GM21528 (cell line): Measurements from ENCODE around the gene LDHD.

Experiments
- ATAC-seq: cut with Tn5 transposase; IDR thresholded peaks from one replicate; pipeline ENCODE4 v1.9.1; 2021; ENCODE audit warnings: mild to moderate bottlenecking, moderate library complexity; ENCODE audit not compliant: unreplicated experiment, low FRiP score

LDHD gene

DNA sequence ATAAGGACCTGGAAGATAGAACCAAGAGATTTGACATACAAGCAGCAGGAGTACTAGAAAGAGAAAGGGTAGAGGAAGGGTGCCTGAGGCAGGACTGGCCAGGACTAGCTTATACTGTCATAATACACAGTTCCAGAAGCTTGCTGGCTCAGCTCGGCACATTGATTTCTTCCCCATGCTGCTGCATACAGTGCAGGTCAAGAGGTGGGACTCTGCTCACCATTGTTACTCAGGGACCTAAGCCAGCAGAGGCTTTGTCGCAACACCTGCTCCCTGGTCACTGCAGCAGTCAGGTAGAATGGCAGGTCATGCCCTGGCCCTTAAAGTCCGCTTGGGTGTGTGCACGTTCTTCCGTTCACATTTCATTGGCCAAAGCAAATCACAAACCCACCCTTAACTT lies 32.8 kb downstream of the LDHD start:
- ATAC-seq, result no peak

DNA sequence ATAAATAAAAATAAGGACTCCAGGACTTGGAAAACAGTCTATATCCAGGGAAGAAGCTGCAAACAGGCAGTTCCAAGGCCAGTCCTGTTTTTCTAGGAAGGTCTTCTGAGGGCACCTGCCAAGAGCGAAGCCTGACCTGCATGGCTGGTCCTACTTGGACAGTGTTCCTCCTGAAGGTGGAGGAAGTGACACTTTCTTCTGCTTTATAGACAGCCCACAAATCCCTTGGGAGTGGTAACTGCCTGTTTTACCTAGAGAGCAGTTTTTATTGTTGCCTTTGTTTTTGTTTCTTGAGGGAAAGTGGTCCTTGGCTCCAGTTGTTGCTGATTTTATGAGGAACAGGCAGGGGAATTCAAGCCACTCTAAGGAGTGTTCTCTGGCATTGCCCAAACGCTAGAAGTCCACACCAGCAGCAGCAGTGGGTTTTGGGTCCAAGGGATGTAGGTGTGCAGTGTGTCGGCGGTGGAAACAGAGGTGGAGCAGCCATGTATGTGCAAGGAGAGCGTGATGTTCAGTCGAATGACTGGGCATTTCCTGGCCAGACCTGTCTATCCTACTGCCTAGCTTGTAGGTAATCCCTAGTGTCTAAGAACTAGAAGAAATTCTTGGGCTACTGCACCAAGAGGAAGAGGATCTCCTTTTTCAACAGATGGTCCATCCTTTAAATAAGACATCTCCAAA lies 35.3 kb downstream of the LDHD start:
- no peak for ATAC-seq

DNA sequence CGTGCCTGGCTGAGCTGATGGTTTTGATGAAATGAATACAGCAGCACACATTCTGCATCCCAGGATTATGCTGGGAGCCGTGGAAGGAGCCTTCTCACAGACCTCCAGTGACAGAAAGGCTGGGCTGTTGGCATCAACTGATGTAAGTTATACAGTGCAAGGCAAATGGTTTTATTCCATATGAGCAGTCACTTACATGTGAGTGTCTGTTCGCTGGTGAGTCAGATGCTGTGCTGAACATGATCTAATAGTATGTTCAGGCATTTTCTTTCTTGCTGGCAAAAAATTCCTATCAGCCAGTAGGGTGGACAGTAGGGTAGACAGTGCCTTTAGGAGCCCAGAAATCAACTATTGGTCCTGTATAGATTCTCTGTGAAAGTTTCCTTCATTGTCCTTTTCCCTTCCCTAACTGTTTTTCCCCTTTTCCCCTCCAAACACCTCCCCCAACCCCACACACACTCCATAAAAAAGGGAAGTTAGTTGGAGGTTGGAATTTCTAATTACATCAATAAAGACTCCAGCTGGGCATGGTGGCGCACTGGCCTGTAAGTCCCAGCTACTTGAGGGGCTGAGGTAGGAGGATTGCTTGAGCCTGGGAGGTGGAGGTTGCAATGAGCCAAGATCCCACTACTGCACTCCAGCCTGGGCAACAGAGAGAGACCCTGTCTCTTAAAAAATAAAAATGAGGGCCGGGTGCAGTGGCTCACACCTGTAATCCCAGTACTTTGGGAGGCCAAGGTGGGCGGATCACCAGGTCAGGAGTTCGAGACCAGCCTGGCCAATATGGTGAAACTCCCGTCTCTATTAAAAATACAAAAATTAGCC lies 36.2 kb downstream of the LDHD start:
- no peak for ATAC-seq

DNA sequence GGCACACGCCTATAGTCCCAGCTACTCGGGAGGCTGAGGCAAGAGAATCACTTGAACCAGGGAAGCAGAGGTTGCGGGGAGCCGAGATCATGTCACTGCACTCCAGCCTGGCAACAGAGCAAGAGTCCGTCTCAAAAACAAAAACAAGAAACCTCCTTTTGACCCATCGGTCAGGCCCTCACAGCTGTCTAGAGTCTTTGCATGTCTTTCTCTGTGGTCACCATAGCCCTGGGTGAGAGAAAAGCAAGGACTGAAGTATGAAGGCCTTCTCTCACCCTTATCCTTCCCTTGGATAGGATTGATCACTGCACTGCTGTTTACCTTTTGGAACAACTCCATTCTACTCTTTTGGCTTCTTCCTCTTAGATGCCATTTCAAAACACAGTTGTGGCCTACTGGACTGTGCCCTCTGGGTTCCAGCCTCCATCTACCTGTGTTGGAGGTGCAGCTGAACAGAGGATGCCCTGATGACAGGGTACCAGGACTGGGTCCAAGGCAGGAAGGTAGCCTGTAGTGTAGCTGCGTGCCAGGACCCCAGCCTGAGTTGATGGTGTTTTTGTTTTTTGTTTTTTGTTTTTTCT lies 37.1 kb downstream of the LDHD start:
- no peak for ATAC-seq

- no peak for ATAC-seq
Measured at GRCh38 chr16:75078886-75079285, 37.7 kb downstream of the LDHD start.

GRCh38 chr16:75075688-75076268 lies 40.8 kb downstream of the LDHD start:
- ATAC-seq, result peak; percentile 13

GRCh38 chr16:75074920-75075687 lies 41.5 kb downstream of the LDHD start:
- ATAC-seq, result peak; percentile 93

DNA sequence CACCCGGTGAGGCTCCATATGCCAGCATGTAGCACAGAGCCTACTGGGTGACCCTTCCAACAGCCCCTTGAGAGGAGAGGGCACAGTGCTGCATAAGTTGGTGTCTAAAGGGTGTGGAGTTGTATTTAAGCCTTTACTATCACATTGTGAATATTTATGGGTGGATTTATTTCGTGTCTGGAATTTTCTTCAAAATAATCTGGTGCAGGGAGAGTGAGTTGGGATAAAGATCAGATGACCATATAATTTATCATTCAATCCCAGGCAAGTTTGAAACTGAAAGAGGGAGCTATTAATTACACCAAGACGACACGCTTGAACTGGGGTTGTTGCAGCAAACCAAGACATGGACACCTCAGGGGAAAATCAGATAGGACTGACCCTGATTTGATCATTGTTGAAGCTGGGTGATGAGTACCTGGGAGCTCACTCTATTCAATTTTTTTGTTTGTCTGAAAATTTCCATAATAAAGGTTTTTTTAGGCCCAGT lies 42.2 kb downstream of the LDHD start:
- ATAC-seq, result no peak

- no peak for ATAC-seq
Measured at GRCh38 chr16:75073545-75074303, 42.9 kb downstream of the LDHD start.

- no peak for ATAC-seq
Measured at GRCh38 chr16:75072239-75072947, 44.2 kb downstream of the LDHD start.

DNA sequence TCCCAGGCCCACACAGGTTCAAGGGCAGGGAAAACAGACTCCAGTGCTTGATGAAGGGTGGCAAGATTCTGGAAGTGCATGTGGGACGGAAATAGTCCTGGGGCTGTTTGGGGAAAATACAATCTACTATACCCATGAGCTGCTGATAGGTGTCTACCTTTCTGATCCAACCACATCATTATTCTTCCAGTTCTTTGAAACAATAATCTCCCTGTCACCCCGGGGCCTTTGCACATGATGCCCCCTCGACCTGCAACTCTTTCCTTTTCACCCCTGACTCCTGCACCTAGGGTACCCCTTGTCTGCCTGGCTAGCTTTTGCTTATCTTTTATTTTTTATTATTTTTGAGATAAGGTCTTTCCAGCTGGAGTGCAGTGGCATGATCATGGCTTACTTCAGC lies 45.0 kb downstream of the LDHD start:
- ATAC-seq, result no peak

DNA sequence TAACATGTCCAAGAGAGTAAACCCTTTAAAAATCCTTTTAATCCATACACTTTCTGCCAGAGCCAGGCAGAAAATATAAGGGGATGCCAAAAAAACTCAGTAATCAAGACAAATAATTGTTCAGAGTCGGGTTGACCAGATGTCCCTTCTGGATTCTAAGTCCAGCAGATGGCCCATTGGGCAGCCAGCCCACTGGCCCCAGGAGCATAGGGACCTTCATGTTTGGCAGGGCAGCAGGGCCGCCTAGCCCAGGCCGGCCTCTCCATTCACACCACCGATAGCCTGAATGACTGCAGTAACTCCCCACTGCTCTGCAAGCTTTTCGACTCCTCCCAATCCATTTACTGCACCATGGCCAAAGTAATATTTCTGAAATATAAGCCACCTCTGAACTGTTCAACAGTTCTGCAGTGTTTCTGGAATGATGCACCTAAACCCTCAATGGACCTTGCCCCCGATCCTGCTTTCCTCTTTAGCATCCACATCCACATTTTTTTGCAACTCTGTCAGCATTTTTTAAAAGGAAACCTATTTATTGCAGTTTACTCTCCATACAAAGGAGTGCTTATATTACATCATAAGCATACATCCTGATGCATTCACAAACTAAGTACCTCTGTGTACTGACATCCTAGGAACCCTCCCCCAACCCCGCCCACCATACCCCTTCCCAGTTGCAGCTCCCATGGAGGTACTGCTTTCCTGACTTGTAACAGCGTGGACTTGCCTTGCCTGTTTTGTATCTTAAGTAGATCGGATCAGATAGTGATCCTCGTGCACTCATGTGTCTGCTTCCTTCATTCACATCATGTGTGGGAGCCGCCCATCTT lies 46.4 kb downstream of the LDHD start:
- ATAC-seq, result no peak

DNA sequence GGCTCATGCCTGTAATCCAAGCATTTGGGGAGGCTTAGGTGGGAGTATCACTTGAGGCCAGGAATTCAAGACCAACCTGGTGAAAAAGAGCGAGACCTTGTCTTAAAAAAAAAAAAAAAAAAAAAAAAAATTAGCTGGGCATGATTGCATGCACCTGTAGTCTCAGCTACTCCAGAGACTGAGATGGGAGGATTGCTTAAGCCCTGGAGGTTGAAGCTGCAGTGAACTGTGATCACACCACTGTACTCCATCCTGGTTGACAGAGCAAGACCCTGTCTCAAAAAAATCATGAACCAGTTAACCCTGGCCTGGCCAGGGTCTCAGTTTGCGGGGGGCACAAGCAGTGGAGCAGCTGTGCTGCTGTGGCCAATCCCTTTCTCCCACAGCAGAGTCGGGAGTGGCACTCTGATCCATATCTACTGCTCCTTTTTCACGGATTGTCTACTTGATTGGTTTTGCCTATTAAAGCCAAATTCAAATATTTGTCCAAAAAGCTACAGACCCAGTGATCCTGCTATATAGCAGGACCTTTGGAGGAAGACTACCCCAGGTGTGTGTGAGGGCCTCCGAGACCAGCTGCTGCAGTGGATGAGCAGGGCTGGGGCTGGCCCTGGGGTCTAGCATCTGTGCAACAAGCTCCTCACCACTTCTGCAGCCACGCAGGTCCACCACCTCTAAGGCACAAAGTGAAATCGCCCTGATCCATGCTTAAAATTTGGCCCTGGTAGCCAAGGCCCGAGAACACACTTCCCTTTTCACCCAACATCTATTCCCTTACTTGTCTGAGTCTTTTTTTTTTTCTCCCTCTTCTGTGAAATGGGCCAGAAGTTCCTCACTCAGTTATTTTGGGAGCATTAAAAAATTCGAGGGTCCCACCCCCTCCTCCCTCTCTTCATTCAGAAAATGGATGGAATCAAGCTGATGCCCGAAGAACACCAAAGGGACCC lies 48.2 kb downstream of the LDHD start:
- no peak for ATAC-seq

DNA sequence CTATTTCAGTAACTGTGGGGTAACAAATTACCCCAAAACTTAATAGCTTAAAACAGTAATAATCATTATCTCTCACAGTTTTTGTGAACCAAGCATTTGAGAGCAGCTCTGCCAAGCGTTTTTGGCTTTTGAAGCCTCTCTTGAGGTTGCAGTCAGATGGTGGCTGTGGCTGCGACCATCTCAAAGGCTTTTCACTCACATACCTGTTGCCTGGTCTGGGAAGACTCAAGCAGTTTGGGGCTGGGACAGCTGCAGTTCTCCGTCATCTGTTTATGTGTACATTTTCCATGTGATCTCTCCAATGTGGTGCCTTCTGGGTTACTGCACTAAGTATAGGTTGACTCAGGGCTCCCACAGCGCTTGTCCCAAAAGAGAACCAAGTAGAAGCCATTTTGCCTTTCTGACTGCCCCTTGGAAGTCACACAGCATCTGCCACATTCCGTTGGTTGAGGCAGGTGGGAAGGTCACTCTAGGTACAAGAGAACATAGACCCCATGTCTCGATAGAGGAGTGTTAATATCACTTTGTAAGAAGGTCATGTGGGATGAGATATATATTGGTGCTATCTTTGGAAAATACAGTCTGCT lies 49.6 kb downstream of the LDHD start:
- no peak for ATAC-seq

DNA sequence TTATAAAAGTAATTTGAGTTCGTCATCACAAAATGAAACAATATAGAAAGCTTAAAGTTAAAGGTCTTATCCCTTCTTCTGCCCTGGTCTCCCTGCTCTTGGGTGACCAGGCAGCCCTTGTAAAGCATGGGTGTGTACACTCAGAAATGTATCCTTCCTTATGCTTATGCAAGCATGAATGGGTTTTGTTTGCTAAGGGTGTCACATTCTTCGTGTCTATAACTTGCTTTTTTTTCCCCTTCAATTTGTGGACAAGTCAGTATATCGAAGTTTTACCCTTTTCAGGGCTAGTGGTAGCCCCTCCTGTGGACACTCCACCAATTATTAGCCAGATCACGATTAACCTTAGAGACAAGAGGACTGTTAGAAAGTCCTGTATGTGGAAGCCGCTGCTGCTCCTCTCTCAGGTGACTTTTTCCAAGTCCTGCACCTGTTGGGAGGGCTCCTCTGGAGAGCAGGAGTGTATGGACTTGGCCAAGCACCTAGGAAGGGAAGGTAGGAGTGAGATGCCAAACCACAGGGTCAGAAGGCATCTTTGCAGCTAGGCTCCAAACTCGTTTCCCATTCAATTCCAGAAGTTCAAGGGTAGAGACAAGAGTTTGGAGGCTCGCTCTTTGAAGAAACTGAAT lies 50.9 kb downstream of the LDHD start:
- ATAC-seq, result no peak

GRCh38 chr16:75065149-75065505 lies 51.5 kb downstream of the LDHD start:
- ATAC-seq, result no peak
